Panc1 (cell line): Measurements from ENCODE around the gene PCDHA6. TPM values are rescaled to one million over a fixed set of nuclear protein-coding genes. Genes with fewer than 3 reads are reported as not detected.

Experiments
- ATAC-seq: fragments of 200-7000 bp; cut with Tn5 transposase; 2 replicates; pipeline ENCODE4 v1.9.1; 2020; ENCODE audit warnings: mild to moderate bottlenecking, moderate library complexity
- BruUV-seq: library from RNA; stranded (reverse); fragments of 400-500 nt; replicated peaks from 2 replicates; lab custom pipeline; 2021; lab: Mats Ljungman, UMichigan
- CTCF ChIA-PET: fragments of 300-600 bp; sonication (Branson Sonifier 250); formaldehyde crosslinking; loops from one replicate; lab custom pipeline; 2022; ENCODE audit warnings: antibody characterized with exemption; lab: Charles Lee
- POLR2A ChIA-PET: fragments of 300-600 bp; sonication (Branson Sonifier 250); formaldehyde crosslinking; loops from one replicate; lab custom pipeline; 2022; ENCODE audit warnings: antibody characterized with exemption; lab: Charles Lee
- DNase-seq: peaks from one replicate; pipeline ENCODE4 v3.0.0-alpha.2; 2010; ENCODE audit warnings: low read depth, low spot score
- H3K27ac ChIP-seq: 2 replicates; pipeline ENCODE4 v1.5.1; 2011; ENCODE audit warnings: mild to moderate bottlenecking, low read length, inconsistent platforms
- H3K27me3 ChIP-seq: fragments of 200-500 bp; sonication (Bioruptor generic); 2 replicates; pipeline ENCODE4 v1.6.0; 2014; ENCODE audit warnings: low read length, inconsistent platforms; ENCODE audit not compliant: control insufficient read depth, insufficient read depth
- H3K36me3 ChIP-seq: fragments of 200-500 bp; sonication (Bioruptor generic); 2 replicates; pipeline ENCODE4 v1.5.1; 2014; ENCODE audit warnings: inconsistent platforms, mild to moderate bottlenecking, low read length, moderate library complexity; ENCODE audit not compliant: control insufficient read depth, insufficient read depth
- H3K4me1 ChIP-seq: 2 replicates; pipeline ENCODE4 v1.5.1; 2011; ENCODE audit warnings: inconsistent platforms, mild to moderate bottlenecking, low read length, moderate library complexity; ENCODE audit not compliant: control insufficient read depth, insufficient read depth
- H3K4me3 ChIP-seq, 2 experiments: 2 replicates each; pipeline ENCODE4 v1.5.1; 2011 to 2012; ENCODE audit warnings: low read depth in 2 of 2, low read length in 2 of 2, mild to moderate bottlenecking in 2 of 2, inconsistent platforms in 1 of 2, moderate library complexity in 1 of 2
- H3K9me3 ChIP-seq: fragments of 200-500 bp; sonication (Bioruptor generic); 2 replicates; pipeline ENCODE4 v1.5.1; 2014; ENCODE audit warnings: low read depth, mild to moderate bottlenecking, inconsistent platforms, low read length, moderate library complexity; ENCODE audit not compliant: control insufficient read depth, insufficient read depth
- POLR2AphosphoS5 ChIP-seq: IDR thresholded peaks from 2 replicates; pipeline ENCODE4 v1.6.1; 2012; ENCODE audit warnings: mild to moderate bottlenecking, low read depth, low read length, moderate library complexity
- REST ChIP-seq, 2 experiments: IDR thresholded peaks; 2 replicates each; pipeline ENCODE4 v1.6.1; 2011 to 2012; ENCODE audit warnings: low read depth in 2 of 2, control low read depth in 1 of 2, low read length in 1 of 2, mild to moderate bottlenecking in 1 of 2, moderate library complexity in 1 of 2; ENCODE audit not compliant: insufficient read depth in 1 of 2
- SIN3A ChIP-seq: IDR thresholded peaks from 2 replicates; pipeline ENCODE4 v1.6.1; 2012; ENCODE audit warnings: low read depth, mild to moderate bottlenecking, low read length, moderate library complexity, borderline replicate concordance; ENCODE audit not compliant: insufficient read depth
- TCF7L2 ChIP-seq: IDR thresholded peaks from 2 replicates; pipeline ENCODE4 v1.6.1; 2011; ENCODE audit warnings: mild to moderate bottlenecking, low read depth, low read length, inconsistent platforms
- in situ Hi-C: cut with HindIII; loops from 2 replicates; pipeline ENCODE4 v1.10.0; 2016; ENCODE audit warnings: low sequenced_read_pairs, low pct_unique_long_range_greater_than_20kb
- intact Hi-C: fragments of 100-400 bp; cut with micrococcal nuclease; formaldehyde crosslinking; loops from one replicate; pipeline ENCODE4 v1.10.0; 2022; ENCODE audit not compliant: unreplicated experiment
- total RNA-seq: library from RNA; stranded (reverse); gene quantifications from one replicate; pipeline ENCODE4 v1.2.1, GENCODE V29; 2021; ENCODE audit not compliant: unreplicated experiment
- TF ChIP-seq, protein P1 (sequence below): fragments of 450-650 bp; IDR thresholded peaks from 2 replicates; pipeline ENCODE4 v1.5.1; 2017; ENCODE audit warnings: mild to moderate bottlenecking

The PCDHA6 gene
- total RNA-seq, 1 experiment from 2014 or later = 0.31 TPM

- no peaks in the 10 kb centered on the region for H3K4me1 ChIP-seq
- H3K27me3 ChIP-seq = no peaks in the 10 kb centered on the region
- no peaks in the 10 kb centered on the region for H3K9me3 ChIP-seq
- H3K27ac ChIP-seq = no peak overlapping the region
- no peak overlapping the region for H3K4me3 ChIP-seq
- no peak for TF ChIP-seq REST (IDR thresholded peaks at IDR 0.05; ENCODE audit: insufficient read depth in 1 of 2, low read depth in 2 of 2, low read length in 1 of 2)
- TF ChIP-seq, protein P1, sequence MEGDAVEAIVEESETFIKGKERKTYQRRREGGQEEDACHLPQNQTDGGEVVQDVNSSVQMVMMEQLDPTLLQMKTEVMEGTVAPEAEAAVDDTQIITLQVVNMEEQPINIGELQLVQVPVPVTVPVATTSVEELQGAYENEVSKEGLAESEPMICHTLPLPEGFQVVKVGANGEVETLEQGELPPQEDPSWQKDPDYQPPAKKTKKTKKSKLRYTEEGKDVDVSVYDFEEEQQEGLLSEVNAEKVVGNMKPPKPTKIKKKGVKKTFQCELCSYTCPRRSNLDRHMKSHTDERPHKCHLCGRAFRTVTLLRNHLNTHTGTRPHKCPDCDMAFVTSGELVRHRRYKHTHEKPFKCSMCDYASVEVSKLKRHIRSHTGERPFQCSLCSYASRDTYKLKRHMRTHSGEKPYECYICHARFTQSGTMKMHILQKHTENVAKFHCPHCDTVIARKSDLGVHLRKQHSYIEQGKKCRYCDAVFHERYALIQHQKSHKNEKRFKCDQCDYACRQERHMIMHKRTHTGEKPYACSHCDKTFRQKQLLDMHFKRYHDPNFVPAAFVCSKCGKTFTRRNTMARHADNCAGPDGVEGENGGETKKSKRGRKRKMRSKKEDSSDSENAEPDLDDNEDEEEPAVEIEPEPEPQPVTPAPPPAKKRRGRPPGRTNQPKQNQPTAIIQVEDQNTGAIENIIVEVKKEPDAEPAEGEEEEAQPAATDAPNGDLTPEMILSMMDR = peak; percentile 2; the same call in 1 of the 2 replicates
- TF ChIP-seq SIN3A = no peak
- no peak for TF ChIP-seq POLR2AphosphoS5
- no peak for TF ChIP-seq TCF7L2
- POLR2A ChIA-PET = interaction anchor here (0.7 kb wide), 1 partner anchor 182 kb away, joined by 4 read pairs; the partner anchor contains the start of gene PCDHB1
- no peak for DNase-seq
- no peaks in the 10 kb centered on the region for H3K36me3 ChIP-seq
- CTCF ChIA-PET = interaction anchor here (0.6 to 1.0 kb wide), 2 partner anchors 170 to 172 kb away, joined by 3 to 4 read pairs; no protein-coding TSS in a partner anchor
- in situ Hi-C loops (no loop called here), intact Hi-C loops (no loop called here)
- BruUV-seq = no TSS peak
- ATAC-seq = no peak
These were observed 41.8 kb downstream of the PCDHA6 start for GRCh38 chr5:140869555-140869886.

DNA sequence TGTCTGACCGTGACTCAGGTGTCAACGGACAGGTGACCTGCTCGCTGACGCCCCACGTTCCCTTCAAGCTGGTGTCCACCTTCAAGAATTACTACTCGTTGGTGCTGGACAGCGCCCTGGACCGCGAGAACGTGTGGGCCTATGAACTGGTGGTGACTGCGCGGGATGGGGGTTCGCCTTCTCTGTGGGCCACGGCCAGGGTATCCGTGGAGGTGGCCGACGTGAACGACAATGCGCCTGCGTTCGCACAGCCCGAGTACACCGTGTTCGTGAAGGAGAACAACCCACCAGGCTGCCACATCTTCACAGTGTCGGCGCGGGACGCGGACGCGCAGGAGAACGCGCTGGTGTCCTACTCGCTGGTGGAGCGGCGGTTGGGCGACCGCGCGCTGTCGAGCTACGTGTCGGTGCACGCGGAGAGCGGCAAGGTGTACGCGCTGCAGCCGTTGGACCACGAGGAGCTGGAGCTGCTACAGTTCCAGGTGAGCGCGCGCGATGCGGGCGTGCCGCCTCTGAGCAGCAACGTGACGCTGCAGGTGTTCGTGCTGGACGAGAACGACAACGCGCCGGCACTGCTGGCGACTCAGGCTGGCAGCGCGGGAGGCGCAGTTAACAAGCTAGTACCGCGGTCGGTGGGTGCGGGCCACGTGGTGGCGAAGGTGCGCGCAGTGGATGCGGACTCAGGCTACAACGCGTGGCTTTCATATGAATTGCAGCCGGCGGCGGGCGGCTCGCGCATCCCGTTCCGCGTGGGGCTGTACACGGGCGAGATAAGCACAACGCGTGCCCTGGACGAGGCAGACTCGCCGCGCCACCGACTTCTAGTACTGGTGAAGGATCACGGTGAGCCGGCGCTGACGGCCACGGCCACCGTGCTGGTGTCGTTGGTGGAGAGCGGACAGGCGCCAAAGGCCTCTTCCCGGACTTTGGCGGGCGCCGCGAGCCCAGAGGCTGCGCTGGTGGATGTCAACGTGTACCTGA lies 42.8 kb downstream of the PCDHA6 start:
- in situ Hi-C loops (no loop called here), intact Hi-C loops (no loop called here)
- no TSS peak for BruUV-seq
- no peak for ATAC-seq
- DNase-seq = no peak
- CTCF ChIA-PET = interaction anchor here (0.6 kb wide), 1 partner anchor 171 kb away, joined by 3 read pairs; no protein-coding TSS in a partner anchor
- Histone ChIP-seq H3K36me3 (no peaks in the 10 kb centered on the region), H3K27ac (no peak overlapping the region), H3K4me3 (no peak overlapping the region), H3K27me3 (no peaks in the 10 kb centered on the region), H3K4me1 (no peaks in the 10 kb centered on the region), H3K9me3 (no peaks in the 10 kb centered on the region)
- TF ChIP-seq, protein P1 = no peak
- TF ChIP-seq REST (IDR thresholded peaks at IDR 0.05; ENCODE audit: insufficient read depth in 1 of 2, low read depth in 2 of 2, low read length in 1 of 2) = 0 out of 4 replicates have a peak, but pooled peaks of 1 of the 2 experiments have one; percentile 47
- POLR2A ChIA-PET = no interaction called here
